Measurements from ENCODE around the gene FOXF1.

The FOXF1 gene

DNA sequence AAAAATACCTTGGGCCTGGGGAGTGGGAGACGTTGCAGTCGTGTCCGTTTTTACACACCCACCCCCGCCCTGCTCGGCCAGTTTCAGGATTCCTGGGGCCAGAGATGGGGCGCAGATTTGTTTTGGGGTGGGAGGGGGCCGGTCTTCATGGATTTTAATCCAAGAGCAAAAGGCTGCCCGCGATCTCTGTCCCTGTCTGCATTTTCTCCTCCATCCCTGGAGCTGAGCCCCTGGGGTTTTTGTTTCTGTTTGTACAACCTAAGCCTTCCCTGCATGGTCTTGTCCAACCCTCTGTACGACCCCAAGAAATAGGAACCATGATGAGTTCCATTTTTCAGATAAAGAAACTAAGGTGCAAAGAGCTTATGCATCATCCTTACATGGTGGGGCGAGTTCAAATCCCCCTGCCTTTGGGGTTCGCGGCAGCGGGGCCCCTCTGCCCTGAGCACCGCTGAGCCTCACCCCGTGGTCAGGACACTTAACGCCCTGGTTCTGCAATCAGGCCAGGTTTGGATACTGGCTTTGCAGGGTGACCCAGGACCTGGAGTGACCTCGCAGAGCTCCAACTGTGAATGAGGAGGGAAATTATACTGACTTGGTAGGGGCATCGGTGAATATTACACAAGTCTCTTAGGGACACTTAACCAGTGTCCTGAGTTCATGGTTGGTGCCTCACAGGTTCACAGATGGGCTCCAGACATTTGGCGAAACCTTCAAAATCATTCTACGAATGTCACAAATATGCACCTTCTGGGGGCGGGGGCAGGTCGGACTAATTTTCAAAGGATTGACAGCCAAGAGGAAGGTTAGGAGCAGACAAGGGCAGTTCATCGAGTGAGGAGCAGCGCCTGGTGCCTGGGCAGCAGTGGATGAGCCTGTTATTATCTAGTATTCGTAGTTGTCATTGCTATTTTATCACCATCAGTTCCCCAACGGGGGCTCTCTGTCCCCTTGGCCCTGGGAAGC, 4.1 kb upstream of the FOXF1 start:
- DNase-seq, result no peak

DNA sequence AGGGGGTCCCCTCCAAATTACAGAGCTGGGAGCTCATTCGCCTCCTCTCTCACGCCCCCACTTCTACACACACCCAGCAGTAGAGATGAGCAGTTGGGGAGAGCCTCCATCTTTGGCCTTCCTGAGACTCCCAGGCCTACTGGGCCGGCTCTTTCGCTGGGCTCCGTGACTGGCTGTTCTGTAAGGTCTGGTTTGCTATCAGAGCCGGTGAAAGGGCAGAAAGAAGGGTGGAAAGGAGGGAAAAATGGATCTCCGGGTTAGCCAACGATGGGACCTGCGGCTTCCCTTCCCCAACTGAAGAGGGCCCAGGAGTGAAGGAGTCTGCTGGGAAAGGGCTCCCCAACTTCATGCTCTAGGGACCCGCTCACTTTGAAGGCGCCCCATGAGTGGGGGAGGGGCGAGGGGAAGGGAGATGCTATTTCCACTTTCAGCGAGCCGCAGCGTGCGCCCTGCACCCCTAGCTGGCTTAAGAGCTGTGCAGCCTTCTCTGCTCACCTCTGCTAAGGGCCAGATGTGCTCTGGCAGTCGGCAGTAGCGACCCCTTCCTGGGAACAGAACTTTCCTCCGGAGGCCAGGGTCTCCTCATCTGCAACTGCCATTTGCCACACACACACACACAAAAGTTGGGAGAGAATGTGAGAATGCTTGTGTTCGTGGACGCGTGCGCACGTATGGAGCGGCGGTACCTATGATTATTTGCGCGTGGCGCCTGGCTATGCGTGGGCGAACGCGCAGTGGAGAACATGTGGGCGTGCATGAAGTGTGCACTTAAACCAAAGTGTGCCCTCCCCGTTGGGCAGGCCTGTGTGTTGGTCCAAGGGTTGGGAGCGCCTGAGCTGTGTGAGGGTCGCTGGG, 2.9 kb upstream of the FOXF1 start:
- no peak for DNase-seq

DNA sequence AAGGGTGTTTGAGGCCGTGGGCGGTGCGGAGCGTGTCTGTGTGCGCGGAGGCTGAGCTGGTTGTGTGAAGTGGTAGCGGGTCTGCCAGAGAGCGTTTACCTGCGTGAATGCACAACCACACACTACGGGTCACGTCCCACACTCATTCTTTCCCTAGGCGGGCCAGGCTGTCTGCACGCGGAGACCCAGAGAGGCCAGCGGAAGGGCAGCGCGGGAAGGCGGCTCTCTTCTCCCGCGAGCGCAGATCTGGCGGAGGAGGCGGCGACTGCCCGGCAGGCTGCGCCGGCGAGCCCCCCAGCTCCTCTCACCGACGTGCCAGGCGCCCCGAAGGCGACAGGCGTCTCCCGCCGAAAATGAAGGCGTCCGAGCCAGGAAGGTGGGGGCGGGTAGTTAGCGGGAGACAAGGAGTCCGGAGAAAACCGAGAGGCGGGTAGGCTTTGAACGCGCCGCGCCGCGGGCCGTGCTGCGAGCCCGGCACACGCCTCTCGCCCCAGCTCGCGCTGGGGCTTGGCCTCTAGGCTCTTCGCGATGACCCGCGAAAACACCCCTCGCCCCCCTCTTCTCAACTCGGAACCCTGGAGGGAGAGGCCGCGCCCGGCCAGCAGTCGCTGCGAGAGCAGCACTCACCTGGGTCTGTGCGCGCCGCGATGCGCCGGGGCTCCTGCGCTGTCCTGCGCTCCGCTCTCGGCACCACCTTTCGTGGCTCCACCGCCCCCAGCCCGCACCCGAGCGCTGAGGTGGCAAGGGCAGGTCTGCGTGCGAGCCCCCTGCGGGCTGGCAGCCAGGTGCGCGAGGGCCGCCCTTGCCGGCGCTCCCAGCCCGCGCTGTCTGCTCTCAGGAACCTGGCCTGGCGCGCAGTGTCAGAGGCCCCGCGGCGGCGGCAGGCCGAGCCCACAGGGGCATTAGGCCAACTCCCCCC, 2.0 kb upstream of the FOXF1 start:
- DNase-seq, result no peak

DNA sequence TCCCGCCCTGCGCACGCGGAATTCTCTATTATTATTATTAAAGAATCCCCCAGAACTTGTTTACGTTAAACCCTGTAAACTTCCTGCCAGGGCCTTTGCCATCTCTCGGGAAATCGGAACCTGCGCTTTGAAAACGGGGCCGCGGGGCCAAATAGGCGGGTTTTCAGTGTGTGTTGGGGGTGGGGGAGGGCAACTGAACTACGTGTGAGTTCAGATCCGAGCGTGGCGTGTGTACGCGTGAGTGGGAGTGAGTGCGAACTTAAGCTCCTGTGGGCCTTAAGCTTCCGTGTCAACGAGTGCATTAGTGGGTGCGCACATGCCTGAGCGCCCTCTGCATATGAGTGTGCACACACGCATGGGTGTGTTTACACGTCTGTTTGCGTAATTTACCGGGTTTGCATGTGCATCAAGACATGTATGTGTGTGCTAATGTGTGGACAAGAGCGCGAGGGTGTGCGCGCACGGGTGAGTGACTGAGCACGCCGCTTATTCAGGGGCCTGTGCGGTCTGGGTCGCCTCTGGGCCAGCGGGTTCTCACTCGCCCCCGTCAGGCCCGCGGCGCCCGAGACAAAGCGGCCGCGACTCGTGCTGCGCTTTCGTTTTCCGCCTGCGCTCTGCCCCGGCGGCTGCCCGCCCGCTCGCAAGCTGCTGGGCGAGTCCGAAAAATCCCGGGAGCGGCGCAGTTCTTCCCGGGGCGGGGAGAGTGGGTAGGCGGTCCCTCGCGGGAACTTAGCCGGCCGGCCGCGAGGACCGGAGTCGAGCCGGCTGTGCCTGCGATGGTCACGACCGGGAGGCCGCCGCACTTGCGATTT, 1.2 kb upstream of the FOXF1 start:
- peak; percentile 47 for DNase-seq

DNA sequence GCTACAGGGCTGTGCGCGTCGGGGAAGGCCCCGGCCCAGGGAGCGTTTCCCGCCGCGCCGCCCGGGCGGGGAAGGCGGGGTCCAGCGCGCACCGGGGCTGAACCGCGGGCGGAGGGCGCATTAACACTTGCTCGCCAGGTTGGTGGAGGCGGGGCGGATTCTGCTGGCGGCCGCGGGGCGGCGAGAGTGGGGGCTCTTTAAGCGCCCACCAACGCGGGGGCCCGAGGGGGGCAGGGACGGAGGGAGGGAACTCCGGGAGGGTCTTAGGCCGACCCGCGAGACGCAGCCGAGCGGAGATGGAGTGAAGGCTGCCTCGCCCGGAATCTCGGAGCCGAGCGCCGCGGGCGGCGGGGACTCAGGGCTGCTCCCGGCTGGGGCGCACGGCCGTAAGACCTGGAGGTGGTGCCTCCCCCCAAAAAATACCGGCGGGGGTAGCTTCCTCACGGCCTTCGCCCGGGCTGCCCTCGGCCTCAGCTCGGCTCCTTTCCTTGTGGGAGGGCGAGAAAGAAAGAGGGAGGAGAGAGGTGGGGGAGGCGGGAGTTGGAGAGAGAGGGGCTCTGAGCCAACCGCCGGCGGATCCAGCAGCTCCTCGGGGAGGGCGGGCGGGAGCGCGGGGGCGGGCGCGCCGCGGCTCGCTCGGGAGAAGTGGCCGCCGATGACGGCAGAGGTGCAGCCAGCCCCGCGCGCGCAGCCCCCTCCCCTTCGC, 415 bp upstream of the FOXF1 start:
- DNase-seq, result no peak

DNA sequence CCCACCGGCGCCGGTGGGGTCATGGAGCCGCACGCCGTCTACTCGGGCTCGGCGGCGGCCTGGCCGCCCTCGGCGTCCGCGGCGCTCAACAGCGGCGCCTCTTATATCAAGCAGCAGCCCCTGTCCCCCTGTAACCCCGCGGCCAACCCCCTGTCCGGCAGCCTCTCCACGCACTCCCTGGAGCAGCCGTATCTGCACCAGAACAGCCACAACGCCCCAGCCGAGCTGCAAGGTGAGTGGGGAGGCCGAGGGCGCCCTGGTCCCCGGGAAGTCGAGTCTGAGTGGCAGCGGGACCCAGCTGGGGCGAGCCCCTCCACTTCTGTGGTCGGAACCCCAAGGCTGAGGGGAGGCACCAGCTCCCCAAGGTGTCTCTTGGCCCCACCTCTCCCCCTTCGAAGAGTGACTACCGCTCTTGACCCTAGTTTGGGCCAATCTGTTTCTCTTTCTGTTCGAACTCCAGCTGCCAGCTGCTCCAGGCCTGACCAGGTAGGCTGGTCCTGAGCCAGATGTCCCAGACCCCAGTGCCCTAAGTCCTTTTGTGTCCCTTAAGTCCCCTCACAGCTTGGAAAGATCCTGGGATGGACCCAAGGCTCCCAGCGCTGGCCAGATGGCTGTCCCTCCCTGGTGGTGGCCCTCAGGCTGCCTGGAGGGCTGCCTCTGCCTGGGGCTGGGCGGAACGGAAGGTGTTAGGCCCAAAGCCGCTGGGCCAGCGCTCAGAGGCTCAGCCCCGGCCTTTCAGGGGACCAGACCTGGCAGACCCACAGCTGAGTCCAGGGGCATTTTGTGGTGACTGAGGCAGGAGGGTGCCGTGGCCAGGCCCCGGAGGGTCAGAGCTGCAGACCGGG, 1.2 kb downstream of the FOXF1 start:
- DNase-seq, result no peak

DNA sequence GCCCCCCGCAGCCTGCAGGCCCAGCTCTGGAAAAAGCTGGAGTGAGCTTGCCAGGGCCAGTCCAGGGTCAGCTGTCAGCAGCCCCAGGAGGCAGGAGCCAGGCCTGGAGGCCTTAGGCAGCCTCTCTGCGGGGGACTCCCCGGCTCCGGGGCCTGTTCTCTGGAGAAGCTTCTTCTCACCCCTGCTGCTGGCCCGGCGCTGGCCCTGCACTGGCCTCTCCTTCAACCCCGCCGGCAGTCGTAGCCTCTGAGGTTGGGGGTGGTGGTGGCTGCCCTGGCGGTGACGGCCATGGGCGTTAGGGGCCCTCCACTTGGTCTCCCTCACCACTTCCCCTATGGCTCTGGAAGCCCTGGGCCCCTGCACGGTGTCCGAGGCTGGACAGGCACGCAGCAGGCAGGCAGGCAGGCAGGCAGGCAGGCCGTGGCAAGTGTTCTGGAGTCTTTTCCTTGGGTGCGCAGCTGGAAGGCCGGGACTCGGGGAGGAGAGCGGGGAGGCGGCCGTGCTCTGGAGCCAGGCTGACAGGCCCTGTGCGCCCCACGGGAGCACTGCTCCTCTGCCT, 2.1 kb downstream of the FOXF1 start:
- DNase-seq, result no peak

DNA sequence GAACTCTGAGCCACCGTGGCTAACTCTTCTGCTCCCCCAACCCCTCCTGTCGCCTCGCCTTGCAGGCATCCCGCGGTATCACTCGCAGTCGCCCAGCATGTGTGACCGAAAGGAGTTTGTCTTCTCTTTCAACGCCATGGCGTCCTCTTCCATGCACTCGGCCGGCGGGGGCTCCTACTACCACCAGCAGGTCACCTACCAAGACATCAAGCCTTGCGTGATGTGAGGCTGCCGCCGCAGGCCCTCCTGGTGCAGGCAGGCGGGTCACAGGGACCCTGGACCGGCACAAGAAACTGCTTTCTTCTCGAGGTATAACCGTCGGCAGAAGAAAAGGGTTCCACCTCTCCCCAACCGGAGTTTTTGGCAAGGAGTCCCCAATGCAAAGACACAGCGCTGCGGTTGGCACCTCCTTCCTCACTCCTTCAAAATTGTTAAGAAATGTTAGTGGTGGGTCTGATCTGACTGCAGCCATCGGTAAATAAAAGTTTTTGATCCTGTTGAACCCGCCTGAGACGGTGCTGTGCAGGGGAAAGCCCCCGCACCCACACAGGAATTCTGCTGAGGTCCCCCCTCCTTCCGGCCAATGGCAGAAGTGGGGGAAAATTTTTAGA, 2.6 kb downstream of the FOXF1 start:
- no peak for DNase-seq

DNA sequence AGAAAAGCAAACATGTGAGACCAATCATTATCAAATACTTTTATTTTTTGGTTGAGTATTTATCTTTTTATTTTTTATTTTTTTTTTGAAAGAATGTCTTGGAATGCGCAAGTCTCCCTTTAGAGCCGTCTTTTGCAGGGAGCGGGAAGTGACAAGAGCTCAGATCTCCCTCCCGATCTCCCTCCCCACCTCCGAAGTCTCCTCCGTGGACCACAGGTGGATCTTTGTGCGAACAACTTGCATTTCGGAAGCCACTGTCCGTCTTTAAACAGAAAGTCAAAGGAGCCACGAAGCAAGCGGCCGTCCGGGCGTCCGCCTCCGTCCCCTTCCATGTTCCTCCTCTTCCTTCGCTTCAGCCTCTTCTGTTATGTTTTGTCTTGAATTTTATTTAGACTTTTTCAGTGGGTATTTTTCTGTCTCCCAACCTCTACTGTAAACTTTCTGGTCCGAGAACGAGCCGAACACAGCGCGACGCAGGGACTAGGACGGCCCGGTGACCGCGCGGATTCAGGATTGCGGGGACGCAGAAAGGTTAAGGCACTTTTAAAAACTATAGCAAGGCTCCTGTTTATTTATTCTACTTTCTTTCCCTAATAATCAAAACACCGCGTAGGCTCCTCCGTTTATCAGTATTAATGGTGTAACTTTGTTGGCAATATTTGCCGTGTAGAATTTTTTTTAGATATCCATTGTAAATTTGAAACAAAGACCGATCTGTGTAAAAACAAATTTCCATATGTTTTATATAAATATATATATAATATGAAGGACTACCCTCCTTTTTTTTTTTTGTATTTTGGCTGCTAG, 3.3 kb downstream of the FOXF1 start:
- DNase-seq, result no peak

DNA sequence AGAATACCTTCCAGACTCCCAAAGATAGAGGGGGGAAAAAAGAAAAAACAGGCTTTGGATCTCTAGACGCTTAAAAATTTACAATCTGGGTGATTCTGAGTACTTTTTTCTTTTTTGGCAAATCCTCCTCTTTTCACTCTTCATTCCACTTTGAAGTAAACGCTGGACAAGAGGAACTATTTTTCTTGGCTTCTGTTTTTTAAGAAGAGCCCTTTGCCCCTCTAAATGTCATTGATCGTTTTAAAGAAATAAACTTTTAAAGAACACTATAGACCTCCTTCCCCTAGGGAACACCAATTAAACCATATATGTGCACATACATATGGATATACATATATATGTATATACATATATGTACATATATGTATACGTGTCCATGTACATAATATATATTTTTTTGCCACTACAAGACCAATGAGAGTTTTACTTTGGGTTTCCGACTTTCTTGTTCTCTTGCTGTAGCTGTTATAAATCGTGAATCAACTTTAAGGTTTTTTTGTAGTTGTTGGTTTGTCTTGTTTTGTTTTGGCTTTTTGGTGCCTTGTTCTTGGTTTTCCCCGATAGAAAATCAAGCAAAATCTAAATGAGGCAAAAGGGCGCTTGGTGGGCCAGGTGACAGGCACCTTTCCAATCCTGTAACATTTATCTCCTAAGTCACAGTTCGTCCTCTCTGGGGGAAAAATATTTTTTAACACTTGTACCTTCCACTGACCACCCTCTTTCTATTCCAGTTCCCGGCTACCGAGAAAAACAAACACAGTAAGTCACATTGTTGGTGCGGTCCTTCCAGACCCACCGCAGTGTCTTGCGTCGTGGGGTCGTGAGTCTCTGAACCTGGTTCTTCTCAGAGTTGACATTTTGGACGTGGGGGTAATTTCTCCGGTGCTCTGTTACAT, 4.4 kb downstream of the FOXF1 start:
- DNase-seq, result no peak

DNA sequence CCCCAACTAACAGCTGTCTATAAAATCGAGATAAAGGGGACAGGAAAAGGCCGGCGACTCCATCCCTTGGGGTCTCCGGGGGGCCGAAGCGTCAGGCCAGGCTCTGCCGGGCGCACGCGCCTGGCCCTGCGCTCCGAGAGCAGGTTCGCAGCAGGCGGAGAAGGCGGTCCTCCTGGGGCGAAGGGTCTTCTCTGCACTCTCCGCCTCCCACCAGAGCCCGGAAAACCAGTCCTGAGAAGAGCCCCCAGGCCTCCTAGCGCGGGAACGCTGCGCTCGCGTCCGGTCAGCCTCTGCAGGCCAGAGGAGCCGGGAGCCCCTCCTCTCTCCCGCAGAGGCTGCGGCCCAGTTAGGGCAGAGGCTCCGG, 5.1 kb downstream of the FOXF1 start:
- no peak for DNase-seq

DNA sequence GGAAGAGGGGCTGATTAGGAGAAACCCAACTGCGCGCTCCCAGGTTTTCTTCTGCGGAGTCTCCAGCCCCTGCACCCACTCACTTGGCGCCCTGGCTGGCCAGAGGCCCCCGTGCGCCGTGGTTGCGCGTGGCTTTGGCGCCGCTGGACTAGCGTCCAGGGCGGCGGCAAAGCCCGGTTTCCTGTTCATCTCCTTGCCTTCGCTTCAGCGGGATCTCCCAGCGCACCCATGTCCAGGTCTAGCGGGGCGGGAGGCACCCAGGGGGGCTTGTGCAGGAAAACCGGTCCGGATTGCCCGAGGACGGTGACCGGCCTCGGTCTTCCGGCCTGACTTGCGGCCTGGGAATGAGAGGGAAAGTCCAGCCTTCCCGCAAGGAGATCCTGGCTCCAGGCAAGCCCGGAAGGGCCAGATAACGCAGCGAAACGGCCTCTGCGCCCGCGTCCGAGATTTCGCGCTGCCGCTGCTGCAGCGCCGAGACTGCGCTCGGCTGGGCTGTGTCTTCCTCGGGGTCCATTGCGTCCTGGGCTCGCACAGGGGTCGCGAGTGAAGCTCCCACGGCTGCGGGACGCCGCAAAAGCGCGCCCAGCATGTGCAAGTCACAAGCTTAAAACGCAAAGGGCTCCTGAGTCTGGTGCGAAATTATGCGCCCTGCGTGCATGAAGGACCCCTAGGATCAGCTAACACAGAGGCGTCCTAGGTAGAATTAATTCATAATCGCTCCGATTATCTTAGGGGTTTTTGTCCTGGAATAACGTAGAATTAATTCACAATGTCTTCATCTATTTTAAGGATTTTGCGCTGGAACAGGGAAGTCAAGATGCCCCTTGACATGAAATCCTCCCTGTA, 5.7 kb downstream of the FOXF1 start:
- DNase-seq, result no peak

DNA sequence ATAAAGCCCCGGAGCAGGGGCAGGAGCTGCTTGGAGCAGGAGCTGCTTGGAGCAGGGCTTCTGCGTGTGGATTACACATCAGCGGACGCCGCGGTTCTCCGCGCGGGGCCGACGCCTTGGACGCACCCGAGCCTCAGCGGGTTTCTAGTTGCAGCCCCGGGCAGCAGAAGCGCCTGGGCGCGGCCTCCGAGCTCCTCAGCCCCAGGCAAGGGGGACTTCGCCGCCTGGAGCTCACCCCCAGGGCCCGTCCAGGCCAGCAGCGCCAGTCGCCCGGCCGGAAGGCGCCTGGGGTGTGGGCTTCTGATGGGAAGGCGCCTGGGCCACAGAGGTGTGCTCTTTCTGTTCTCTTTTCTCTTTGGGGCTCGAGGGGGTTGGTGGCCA, 6.3 kb downstream of the FOXF1 start:
- no peak for DNase-seq

DNA sequence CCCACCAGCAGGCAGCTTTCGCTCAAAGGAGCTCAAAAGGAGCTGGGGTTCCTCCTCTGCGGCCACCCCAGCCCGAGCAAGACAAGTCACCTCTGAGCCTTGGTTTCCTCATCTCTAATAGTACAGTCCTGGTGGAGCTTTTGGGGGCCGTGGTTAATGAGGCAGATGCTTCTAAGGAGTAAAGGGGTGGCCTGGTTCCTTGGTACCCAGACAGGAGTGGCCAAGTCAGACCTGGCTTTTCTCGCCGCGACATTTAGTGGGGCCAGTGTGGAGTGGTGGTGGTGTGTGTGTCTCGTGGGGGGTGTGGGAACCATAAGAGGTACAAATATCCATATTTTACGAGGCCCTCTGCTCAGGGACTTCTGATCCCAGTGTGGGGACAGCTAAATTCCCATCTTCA, 6.7 kb downstream of the FOXF1 start:
- no peak for DNase-seq

DNA sequence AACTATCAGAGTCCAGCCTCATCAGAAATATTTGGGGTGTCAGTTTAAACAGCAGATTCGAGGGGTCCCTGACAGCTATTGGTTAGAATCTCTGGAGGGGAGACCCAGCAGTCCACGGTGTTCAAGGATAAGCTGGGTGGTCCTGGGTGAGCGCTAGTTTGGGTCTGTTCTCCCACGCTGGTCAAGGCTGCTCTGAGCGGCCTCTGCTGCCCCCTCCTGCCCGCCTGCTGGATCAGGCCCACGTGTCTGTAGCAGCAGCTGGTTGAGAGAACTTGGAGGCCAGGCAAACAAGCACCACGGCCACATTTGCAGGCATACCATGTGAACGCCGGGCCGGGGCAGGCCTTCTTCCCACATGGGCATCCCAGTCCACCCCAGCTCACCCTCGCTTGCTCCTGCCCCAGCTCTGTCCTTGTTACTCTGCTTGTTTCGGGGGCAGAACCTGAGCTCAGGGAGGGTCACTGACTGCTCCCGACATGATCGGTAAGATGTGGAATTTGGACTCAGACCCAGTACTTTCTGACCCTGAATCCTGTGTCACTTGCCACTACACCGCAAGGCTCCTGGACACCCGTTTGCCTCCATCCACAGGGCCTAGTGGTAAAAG, 7.4 kb downstream of the FOXF1 start:
- peak; percentile 65 for DNase-seq

DNA sequence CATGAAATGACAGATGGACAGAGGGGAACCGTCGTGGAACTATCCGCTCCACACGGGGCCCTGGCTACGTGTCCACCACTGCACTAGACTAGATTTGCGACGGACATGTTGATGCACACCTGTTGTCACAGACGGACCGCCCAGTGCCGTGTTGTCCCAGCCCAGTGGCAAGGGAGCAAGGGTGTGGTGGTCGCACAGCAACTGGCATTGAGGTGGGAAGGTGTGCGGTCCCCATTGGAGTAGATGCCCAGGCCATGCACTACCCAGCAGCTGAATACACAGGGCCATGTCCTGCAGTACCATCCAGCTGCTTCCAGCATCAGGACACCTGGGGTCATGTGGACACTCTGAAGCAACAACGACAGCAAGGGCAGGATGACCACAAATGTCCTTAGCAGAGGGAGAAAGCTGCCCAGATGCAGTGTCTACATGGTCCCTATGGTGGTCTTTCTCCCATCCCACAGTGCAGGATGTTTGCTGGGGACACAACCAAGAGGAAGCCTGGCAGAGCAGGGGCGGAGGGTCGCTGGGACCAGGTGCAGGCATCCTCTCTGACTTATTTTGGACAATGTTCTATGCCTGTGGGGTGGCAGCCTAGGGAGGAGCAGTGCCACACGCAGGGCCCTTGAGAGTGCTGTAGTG, 8.8 kb downstream of the FOXF1 start:
- no peak for DNase-seq

Measured in DMS53 (cell line).